ENCODE measurements around the gene VRK3.
"Not testable (repeated sequence)": the region's sequence is repeated elsewhere in the genome, so short reads cannot be mapped to it uniquely, and the experiment has no call there.

Gene VRK3

DNA sequence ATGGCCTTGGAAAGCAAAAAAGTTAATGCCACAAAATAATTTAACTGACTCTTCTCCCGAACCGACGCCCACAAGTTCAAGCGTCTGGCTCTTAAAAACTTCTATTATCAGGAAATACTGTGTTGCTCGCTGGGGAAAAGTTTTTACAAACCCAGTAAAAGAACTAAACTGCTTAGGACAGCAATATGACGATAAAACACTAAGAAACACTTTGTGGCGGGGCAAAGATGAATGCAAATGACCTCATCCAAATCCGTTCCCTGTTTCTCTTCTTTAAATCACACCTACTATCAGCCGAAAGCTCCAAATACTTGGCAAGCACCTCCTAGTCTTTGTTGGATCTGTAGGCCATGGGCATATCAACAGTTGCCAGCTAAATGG, 69.1 kb downstream of the VRK3 start:
- no peak for DNase-seq

DNA sequence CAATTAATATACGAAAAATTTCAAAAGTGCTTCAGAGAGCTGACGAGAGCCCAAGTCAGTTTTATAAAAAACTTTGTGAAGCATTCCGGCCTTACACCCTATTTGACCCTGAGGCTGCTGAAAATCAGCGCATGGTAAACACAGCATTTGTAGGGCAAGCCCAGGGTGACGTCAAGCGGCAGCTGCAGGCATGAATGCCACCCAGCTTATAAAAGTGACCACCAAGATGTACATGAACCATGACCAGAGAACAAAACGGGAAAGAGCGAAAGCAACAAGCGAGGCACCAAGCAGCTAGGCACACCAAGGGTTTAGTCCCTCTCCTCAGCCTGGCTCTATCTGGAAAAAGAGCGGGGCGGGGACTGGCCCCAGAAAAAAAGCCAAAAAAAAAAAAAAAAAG, 70.2 kb downstream of the VRK3 start:
- no peak for DNase-seq

DNA sequence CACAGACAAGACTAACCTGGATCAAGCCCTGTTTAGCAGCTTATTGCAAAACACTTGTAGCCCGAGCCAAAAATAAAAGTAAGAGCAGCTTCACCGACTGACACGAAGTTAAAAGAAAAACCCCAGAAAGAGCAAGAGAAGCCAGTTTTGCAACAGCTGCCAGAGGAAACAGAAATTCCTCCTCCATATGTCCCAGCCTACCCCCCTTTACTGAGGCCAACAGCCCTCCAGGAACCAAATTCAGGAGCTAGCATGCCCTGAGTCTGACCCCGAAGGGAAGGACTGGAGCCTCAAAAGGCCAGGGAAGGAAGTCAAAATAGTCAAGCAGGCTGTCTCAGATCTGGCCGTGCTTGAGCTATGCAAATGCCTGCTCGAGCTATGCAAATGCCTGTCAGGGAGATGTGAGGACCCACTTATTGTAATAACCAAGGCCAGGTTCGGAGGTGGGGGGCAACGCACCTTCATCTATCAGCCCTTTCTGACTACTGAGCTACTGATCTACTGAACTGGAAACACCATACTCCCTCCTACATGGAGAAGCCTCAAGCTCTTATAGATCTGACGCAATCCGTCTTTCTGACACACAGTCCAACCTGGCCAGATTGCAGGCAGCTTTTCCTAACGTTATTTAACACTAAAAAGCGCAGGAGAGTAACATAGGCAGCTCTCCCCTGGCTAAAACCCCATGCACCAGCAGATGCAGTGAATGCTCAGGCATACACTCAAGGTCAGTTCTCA, 70.9 kb downstream of the VRK3 start:
- DNase-seq: no peak

DNA sequence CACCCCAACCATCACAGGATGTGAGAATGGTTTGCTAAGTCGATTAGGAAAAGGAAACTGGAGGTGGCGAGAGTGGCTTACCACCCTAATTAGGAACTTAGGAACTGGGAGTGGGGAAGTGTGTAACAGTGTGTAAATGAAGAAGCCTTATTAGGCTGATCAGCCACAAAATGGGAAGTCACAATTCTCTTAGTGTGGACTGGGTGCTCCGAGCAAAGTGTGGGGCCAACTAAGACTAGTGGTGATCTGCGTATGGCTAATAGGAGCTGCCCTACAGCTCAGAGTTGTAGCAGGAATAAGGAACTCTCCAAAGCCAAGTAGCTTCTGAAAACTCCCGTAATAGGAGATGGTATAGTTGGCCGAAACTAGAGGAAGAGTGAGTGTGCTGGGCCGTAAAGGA, 71.8 kb downstream of the VRK3 start:
- no peak for DNase-seq

DNA sequence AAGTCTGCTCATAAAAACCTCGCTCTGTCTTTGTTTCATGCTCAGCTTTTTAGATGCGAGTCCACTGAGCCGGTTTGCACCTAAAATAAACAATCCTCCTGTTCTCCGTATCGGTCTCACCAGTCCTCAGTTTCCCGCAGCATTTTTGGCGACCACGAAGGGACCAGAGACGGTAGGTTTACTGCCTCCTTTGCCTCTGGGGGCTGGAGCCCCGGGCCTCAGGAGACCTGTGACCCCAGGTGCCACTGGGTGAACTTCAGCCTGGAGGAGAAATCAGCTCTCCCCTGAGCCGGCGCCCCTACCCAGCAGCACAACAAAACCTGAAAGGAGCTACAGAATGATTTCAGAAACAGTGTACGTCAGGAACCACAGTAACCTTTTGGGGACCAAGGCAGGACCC, 72.3 kb downstream of the VRK3 start:
- no peak for DNase-seq

DNA sequence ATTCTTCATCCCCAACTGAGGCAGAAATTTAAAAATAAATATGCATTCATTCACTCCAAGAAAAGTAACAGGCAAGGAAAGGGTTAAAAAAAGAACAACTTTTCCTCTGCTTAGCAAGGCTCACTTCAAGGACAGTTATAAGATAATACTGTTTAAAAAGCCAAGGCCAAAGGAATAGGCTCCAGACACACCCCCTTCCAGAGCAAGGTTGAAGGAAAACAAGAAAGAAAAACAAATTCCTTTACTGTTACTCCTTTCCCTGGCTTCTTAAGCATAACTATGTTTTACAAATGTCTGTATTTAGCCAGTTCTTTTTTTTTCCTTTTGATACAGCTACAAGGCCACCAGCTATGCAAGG, 72.7 kb downstream of the VRK3 start:
- no peak for DNase-seq

DNA sequence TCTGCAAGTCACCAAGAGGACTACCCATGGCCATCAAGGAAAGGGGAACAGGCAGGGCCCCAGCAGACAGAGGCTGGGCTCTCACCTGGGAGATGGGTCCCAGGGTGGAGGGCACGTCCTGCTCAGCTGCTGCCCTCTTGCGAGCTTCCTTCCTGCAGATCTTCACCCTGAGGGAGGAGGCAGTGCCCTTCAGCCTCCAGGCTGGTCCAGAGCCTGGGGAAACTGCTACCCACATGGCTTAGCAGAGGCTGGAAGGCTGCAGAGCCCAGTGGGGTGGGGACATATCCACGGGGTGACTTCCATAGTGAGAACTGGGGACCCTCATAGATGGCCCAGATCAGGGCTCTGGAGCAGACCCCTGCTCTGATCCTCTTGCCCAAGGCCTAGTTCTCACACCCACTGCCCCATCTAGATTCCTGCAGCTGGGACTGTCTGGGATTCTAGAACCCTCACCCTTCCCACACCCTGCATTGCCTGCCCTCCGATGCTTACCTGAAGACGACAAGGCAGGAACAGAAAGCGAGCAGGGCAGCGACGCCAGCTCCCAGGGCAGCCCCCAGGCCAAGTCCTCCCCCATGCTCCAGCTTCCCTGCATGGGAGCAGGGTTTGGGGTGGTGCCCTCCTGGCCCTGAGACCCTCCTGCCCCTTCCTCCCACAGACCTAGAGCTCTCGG, 73.2 kb downstream of the VRK3 start:
- no peak for DNase-seq

DNA sequence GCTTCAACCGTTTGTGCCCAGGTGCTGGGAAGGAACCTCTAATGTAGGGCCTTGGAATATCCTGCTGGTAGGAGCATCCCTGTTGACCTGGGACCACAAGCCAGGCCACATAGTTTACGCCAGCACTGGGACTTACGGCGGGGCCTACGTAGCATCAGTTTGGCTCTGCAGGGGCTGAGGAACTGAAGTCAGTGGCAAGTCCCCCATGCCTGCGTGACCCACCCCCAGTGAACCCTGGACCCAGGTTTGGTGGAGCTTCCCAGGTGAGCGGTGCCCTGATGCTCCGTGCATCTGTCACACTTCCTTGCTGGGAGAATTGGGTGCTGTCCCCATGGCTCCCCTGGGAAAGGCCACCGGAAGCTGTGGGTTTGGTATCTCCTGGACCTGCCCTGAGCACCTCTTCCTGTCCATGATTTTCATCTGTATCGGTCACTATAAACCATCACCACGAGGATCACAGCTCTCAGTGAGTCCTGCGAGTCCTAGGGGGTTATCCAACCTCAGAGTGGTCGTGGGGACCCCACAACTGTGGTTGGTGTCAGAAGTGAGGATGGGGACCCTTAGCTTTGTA, 74.1 kb downstream of the VRK3 start:
- no peak for DNase-seq

DNA sequence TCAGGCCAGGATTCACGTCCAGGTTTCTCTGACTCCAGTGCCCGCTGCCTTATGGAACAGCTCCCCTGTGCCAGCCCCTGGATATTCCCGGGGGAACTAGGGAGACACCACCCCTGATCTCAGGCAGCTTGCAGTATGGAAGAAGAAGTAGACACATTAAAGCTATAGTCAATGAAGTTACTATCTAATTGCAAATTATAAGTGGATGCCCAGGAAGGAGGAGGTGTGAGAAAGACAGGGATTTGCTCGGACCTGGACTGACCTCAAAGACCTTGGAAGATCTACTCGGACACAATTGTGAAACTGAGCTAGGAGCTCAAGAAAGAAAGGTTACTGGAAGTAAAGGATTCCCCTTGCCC, 74.6 kb downstream of the VRK3 start:
- DNase-seq: no peak

DNA sequence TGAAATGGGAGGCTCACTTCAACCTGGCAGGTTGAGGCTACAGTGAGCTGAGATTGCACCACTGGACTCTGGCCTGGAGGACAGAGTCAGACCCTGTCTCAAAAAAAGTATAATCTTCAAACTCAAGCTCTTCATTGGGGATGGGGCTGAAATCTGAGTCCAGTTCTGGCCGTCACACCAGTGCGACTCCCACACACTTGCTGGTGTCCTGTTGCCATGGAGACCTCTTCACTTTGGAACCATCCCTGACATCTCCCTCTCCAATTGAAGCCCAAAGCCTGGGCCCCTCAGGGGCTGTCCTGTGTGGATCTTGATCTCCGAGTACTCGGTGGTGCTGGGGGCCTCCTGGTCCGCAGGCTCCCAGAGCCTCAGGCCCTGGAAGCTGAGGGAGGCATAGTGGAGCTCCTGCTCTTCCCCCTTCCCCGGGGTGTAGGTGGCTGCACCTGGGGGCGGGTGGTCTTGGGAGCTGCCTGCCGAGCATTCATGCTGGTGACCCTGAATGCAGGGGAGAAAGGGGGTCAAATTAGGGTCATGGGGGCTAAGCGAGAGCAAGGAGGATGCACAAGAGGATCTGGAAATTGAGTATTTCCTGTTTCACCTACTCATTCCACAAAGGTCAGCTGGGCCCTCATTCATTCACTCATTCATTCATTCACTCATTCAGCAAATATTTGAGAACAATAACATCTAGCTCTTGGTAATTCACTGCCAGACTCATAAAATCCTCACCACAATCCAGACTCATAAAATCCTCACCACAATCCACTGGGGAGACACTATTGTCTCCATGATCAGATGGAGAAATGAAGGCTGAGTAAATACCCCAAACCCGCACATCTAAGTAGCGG, 75.2 kb downstream of the VRK3 start:
- DNase-seq: no peak

DNA sequence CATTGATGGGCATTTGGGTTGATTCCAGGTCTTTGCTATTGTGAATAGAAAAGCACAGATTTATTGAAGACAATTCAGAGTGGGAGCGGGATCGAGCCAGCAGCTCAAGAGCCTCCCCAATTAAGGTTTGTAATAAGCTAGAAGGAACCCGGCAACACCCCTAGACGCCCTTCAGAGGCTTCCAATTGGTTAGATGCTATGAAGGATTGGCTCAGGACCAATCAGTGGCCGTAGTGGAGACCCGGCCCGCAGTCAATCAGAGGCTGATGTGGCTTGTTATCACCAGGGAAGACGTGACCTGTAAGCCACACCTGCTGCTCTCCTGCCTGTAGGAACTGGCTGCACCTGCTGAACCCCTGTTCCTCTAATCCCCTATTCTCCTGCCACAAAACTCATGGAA, 78.8 kb downstream of the VRK3 start:
- no peak for DNase-seq

DNA sequence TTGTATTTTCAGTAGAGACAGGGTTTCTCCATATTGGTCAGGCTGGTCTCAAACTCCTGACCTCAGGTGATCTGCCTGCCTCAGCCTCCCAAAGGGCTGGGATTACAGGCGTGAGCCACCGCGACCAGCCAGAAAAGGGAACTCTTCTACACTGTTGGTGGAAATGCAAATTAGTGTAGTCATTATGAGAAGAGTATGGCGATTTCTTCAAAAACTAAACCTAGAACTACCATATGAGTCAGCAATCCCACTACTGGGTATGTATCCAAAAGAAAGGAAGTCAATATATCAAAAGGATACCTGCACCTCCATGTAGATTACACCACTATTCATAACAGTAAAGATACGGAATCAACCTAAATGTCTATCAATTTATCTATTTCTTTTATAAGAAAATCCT, 80.6 kb downstream of the VRK3 start:
- not testable (repeated sequence) for DNase-seq

DNA sequence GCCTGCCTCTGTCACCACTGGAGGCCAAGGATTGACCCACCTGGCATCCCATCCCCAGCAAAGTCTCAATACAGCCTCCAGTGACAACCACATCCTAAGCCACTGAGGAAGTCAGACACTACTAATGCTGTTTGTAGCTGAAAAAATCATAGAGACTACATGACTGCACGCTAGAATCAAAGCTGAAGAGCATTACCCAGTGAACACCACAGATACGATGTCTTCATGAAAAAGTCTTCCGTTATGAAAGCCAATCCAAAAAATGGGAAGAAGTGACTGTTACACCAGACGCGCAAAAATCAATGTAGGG, 84.7 kb downstream of the VRK3 start:
- no peak for DNase-seq

DNA sequence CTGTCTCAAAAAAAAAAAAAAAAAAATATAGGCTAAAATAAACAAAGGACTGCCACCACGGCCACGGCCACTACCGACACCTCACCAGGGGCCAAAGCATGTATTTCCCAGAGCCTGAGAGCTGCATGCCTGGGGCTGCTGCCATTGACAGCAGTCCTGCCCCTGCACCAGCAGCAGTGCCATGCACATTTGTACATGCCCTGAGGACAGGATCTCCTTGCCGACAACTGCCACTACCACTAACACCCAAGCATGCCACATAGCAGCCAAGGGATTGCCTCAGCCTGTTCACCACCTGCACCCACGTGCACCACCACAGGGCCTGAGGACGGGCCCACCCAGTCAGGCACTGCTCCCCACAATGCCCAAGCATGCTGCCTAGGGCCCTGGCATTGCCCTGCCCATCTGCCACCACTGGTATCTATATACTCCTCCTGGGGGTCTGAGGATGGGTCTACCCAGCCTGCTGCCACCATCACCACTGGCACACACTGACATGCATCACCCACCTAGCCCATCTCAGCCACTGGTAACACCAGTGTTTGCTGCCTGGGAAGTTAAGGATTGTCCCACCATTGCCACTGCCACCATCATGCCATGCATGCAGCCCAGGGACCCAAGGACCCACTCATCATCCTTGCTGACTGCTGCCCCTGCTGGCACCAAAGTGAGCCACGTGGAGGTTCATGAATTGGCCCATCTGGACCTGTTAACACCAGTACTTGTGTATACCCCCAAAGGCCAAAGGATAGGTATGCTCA, 85.3 kb downstream of the VRK3 start:
- DNase-seq: no peak

DNA sequence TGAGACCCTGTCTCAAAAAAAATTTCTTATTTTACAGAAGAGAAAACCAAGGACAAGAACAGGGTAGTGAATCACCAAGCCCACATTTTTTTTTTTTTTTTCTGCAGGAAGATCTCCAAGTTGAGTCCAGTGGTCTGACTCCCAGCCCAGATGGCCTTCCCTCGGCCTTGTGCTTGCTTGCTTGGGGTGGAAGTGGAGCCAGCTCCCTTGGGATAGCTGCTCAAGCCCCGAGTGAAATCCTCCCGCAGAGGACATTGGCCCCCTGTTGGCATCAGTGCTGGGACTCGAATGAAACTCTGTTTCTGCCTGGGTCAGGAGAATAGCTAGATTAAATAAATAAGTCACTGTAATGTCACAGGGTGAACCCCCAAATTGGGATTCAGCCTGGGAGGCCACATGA, 86.5 kb downstream of the VRK3 start:
- DNase-seq: no peak

DNA sequence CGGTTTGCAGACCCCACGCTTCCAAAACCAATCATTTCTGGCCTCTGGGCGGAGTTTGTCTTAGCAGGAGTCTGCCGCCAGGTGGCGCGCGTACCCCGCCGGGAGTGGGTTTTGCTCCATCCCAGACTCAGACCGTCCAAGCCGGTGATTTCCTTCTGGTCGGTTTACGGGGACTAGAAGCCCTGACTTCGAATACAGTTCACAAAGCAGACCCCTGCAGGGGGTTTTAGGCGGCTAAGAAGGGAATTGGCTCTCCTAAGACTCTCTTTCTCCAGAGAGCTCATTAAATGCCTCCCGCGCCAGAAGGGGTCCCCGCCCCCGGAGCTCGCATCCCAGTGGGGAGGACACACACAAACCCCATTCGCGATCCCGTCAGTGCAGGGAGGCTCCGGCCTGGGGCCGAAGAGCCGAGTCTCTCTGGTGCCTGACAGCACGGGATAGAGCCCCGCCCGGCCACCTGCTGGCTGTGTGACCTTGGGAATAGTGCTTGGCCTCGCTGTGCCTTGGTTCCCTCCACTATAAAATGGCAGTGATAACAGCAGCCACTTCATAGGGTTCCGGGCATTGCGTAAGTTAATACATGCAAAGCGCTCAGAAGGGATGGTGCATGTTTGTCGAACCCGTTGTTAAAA, 87.3 kb downstream of the VRK3 start:
- peak in 50 of 51 donors; percentile 8 to 81 (median 48) for DNase-seq

DNA sequence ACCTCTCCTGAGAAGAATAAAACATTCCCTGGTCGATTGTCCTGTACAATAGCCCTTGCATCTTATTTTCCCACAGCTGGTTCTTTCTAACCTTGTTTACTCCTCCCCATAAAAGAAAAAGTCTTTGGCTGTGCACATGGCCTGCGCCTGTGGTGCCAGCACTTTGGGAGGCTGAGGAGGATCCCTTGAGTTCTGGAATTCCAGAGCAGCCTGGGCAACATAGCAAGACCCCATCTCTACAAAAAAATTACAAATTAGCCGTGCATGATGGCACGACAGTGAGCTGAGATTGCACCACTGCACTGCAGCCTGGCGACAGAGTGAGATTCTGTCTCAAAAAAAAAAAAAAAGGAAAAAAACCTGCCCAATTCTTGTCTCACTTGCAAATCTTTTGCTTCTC, 88.6 kb downstream of the VRK3 start:
- DNase-seq: no peak

DNA sequence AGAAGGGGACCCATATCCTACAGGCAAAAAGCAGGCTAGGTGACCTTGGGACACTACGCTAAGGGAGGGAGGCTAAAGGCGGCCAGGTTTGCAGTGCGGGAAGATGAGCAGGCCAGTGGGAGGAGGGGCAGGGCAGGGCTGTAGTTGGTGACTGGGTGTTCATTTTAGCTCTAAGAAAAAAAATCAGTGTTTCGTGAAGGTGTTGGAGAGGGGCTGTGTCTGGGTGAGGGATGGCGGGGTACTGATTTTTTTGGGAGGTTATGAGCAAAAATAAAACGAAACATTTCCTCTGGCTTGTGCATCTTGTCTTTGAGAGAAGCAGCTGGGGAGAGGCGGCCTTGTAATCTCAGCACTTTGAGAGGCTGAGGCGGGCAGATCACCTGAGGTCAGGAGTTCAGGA, 91.5 kb downstream of the VRK3 start:
- DNase-seq: no peak

DNA sequence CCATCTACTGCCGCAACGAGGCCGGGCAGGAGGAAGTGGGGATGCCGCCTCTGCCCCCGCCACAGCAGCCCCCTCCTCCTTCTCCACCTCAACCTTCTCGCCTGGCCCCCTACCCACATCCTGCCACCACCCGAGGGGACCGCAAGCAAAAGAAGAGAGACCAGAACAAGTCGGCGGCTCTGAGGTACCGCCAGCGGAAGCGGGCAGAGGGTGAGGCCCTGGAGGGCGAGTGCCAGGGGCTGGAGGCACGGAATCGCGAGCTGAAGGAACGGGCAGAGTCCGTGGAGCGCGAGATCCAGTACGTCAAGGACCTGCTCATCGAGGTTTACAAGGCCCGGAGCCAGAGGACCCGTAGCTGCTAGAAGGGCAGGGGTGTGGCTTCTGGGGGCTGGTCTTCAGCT, 92.4 kb downstream of the VRK3 start:
- DNase-seq: no peak

DNA sequence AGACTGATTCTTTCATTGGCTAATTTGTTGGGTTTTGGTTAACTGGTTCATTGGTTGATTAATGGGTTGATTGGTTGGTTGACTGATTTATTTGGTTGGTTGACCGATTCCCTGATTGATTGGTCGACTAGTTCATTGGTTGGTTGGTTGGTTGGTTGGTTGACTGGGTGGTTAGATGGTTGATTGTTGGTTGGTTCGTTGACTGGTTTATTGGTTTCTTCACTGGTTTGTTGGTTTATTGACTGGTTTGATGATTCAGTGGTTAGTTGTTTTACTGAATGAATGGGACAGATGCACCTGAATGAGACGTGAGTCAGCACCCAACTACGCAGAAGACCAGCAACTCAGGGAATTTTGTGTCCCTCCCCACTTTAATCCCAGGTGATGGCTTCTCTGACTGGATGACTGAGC, 93.1 kb downstream of the VRK3 start:
- DNase-seq: no peak

DNA sequence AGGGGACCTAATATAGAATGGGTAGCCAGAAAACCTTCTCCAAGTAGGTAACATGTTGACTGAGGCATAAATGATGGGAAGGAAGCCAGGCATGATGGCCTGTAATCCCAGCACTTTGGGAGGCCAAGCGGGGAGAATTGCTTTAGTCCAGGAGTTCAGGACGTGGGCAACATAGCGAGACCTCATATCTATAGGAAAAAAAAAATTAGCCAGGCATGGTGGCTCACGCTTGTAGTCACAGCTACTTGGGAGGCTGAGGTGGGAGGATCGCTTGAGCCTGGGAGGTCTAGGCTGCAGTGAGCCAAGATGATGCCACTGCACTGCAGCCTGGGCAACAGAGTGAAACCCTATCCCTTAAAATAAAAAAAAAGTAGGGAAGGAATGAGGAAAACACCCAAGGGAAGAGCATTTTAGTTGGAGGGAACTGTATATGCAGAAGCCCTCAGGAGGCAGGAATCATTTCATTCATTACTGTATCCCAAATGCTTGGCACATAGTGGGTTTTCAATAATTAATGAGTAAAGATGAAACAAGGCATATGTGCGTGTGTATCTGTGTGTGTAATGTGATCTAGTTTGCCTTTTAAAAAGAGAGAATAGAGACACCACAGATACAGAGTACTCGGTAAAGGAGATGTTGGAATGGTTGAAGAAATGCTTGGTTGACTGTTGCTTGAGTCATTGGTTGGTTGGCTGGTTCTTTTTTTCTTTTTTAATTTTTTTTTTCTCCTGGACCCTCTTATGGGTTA, 93.7 kb downstream of the VRK3 start:
- DNase-seq: no peak

All from hypothalamus (tissue), 51 donors.